ENCODE results near the gene CLMN.

GRCh38 chr14:95294834-95295599 is 24.7 kb downstream of the CLMN start:
- TF ChIP-seq CTCF (IDR thresholded peaks at IDR 0.05) (no peak), EZH2 (IDR thresholded peaks at IDR 0.05; ENCODE audit: borderline replicate concordance, insufficient read depth, low read depth, low read length, poor library complexity, severe bottlenecking) (no peak)
